HTR-8/SVneo (cell line): ENCODE results near the gene CCDC89.
"Not testable (repeated sequence)": the region's sequence is repeated elsewhere in the genome, so short reads cannot be mapped to it uniquely, and the experiment has no call there.

Source experiments
- DNase-seq: peaks from one replicate; pipeline ENCODE4 v3.0.0; 2011; ENCODE audit warnings: low spot score, mixed read lengths; ENCODE audit not compliant: insufficient read length
- FAIRE-seq: peaks from 2 replicates; lab custom pipeline; 2011; peaks lifted over from hg19 to GRCh38; lab: Jason Lieb, UNC

Gene CCDC89

DNA sequence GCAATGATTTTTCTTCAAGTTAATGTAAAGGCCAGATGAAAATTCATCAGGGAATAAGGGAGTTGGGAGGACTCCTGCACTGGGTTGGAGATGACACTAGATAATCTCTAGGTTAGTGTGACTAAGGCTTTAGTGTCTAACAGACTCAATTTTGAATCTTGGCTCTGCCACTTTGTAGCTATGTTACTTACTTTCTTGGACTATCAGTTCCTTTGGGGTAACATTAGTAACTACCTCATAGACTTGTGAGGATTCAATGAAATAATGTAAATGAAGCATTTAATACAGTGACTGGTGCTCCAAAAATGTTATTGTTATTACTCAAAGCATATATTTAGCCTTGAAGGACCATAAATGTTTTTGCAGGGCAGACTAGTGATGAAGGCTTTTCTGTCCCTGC is 9.6 kb upstream of the CCDC89 start:
- DNase-seq, result no peak
- FAIRE-seq, result no peak

DNA sequence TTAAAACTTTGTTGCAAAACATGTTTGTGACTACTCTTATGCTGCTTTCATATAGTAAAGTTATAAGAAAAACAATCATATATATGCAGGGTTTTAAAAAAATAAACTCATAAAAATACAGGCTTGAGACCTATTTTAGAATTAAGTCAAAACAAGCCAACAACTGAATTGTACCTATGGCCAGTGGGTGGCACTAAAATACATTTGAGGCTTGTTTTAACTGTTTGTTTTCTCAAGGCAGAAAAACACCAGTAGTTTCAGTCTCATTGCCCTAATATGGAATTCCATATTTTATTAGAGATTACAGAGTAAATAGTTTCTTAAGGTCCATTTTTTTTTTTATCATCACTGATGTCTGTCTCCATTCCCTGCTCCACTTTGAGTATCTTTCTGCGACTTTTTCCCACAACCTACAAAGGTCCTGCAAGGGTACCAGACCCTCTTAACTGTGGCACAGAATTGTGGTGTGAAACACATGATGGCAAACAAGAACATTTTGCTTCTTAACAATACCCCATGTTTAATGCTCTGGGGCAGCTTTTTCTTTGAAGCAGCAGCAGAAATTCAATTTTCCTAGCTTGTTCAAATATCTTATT is 8.5 kb upstream of the CCDC89 start:
- no peak for FAIRE-seq
- DNase-seq, result peak; percentile 43

DNA sequence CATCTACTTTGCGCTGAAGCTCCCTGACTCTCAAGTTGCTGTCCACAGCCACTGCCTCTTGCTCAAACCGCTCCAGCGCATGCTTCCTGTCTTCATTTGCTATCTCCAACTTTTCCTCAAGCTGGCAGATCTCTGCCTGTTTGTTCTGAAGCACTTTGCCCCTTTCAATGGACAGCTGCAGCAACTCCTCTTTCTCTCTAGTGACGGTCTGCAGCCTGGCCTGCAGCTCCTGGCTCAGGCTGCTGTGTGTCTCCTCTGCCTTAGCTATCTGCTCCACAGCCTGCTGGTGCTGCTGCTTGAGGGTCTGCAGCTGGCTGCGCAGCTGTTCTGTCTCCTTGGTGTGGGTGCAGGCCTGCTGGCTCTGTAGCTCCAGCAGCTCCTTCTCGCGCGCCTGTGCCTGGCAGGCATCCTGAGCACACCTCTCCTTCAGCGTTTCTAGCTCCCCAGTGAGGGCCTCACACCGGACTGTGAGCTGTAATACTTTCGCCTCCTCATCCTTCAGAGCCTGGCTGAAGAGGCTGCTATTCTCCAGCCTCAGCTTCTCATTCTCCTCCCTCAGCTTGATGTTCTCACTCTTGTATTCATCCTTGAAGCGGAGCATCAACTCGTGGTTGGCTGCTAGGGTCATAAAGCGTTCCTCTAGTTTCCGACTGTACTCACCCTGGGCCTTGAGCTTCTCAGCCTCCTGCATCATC is 723 bp downstream of the CCDC89 start:
- no peak for DNase-seq
- no peak for FAIRE-seq

DNA sequence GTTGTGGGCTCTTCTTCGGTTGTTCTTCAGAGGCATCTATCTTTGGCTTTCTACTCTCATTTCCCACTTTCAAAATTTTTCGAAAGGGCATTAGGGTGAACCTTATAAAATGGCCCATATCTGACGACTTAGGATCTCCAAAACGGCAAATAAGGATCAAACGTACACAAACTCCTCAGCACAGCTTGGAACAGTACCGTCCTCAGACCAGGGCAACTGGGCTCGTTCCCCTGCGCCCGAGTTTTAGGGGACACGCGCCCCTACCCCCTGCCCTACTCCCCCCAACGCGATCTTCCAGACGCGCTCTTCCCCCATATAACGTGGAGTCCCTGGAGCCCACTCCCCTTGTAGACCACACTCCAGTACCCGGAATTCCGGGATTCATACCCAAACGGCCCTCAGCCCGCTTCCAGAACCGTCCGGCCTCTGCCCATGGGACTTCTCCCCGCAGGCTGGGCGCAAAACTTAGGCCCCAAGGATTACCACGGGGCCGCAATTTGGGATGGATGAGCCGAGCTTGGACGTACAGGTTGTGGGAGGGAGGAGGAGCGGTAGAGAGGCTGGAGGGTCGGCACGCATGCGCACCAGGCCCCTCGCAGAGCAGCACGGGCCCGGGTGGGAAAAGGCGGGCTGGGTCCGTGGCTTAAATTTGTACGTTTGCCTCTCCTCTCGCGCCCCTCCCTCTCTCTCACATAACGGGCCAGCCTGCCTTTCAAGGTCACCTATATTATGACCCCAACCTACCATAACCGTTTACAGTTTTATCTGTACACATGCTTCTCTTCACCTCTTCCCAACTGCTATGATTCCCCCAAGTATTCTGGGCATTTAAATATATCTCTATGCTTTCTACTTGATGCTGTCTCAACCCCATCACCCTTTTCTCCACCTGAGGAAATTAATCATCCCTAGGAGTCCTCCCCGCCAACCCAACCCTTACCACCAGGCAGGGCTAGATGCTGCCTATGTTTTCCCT is 3.4 kb downstream of the CCDC89 start:
- DNase-seq (no peak), FAIRE-seq (no peak)

DNA sequence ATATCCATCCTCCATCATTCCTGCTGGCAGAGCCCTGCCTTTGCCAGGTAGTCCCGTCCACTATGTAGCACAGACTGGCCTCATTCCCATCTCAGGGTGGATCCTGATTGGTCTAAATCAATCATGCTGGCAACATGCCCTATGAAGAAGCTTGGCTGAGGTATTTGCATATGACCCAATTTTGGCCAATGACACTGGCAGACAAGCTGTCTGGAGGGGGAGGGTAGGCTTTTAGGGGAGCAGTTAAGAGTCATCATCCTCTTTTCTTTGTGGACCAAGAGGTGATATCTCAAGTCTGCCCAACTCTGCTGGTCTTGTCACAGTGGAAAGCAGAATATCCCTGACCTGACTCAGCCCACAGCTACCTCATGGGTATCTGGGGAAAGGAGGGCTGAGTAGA is 5.1 kb downstream of the CCDC89 start:
- DNase-seq (no peak), FAIRE-seq (no peak)

DNA sequence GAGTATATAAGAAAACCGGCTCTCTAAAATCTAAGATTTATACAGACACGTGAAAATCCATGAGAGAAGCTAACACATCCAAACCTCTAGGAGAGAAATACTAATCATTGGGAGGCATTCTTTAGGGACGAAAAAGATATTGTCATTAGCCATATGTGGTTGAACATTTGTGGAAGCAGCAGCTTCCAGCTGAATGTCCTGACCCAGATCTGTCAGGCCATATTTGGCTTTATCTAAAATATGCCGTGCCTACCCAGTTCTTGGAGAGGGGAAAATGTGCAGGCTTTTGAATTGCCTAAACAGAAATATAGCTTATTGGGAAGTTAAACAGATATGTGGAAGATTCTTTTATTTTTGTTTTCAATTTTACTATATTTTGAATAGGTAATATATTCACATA is 6.4 kb downstream of the CCDC89 start:
- DNase-seq (no peak), FAIRE-seq (no peak)

DNA sequence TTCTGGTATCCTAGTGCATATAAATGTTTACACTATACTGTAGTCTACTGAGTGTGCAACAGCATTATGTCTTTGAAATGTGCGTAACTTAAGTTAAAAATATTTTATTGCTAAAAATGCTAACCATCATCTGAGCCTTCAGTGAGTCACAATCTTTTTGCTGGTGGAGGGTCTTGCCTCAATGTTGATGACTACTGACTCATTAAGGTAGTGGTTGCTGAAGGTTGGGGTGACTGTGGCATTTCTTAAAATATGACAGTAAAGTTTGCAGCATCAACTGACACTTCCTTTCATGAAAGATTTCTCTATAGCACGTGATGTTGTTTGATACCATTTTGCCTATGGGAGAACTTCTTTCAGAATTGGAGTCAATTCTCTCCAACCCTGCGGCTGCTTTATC is 12.6 kb downstream of the CCDC89 start:
- FAIRE-seq (no peak), DNase-seq (no peak)

DNA sequence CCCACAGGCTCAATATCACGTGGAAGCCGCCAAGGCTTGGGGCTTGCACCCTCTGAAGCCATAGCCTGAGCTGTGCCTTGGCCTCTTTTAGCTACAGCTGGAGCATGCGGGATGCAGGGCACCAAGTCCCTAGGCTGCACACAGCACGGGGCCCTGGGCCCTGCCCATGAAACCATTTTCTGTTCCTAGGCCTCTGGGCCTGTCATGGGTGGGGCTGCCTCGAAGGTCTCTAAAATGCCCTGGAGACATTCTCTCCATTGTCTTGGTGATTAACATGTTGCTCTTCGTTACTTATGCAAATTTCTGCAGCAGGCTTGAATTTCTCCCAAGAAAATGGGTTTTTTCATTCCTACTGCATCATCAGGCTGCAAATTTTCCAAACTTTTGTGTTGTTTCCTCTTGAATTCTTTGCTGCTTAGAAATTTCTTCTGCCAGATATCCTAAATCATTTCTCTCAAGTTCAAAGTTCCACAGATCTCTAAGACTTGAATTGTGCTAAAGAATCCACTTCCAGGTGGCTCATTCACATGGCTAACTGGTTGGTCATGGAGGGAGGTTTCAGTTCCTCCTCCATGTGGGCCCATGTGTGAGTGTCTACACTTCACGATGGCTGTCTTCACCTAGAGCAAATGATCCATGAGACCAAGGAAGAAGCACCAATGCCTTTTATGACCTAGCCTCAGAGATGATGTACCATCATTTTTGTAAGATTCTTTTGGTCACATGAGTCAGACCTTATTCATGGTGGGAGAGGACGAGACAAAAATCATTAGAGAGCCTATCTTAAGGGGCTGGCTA is 13.7 kb downstream of the CCDC89 start:
- FAIRE-seq (no peak), DNase-seq (no peak)

DNA sequence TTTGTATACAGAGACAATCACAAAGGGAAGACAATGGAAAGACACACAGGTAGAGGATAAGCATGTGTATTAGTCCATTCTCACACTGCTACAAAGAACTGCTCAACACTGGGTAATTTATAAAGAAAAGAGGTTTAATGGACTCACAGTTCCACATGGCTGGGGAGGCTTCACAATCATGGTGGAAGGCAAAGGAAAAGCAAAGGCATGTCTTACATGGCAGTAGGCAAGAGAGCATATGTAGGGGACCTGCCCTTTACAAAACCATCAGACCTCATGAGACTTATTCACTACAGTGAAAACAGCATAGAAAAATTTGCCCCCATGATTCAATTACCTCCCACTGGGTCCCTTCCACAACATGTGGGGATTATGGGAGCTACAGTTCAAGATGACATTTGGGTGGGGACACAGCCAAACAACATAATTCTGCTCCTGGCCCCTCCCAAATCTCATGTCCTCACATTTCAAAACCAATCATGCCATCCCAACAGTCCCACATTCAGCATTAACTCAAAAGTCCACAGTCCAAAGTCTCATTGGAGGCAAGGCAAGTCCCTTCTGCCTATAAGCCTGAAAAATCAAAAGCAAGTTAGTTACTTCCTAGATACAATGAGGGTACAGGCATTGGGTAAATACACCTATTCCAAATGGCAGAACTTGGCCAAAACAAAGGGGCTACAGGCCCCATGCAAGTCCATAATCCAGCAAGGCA is 14.9 kb downstream of the CCDC89 start:
- not testable (repeated sequence) for FAIRE-seq, DNase-seq

DNA sequence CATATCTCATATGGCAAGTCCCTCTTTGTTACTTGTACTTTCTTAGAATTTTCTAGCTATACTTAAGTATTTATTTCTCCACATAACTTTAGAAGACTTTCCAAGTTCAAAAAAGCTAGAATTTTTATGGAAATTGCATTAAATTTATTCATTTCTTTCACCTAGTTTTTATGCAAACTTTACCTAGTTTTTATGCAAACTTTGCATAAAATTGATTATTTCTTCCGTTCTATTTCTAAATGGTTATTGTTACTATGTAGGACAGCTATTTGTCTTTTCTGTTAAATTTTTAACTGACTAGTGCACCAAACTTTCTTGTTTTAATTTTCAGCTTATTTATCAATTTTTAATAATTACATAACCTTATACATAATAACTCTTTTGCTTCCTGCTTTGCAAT is 17.8 kb downstream of the CCDC89 start:
- FAIRE-seq (no peak), DNase-seq (no peak)

DNA sequence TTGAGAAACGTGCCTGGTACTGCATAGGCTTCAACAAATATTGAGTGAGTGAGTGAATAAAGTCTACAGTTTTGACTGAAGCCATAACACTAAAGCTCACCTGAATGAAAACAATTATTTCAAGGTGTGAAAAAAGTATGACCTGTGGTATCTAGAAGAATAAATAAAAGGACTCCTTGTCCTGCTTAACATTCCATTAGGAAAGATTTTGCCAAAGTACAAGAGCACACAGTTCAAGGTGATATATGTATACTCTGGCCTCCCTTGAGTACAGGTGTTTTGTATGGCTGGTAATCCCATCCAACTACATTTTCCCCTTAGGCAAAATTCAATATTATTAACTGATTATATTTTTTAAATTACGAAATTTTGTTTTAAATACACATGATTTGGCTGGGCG is 19.3 kb downstream of the CCDC89 start:
- DNase-seq, result no peak
- no peak for FAIRE-seq

DNA sequence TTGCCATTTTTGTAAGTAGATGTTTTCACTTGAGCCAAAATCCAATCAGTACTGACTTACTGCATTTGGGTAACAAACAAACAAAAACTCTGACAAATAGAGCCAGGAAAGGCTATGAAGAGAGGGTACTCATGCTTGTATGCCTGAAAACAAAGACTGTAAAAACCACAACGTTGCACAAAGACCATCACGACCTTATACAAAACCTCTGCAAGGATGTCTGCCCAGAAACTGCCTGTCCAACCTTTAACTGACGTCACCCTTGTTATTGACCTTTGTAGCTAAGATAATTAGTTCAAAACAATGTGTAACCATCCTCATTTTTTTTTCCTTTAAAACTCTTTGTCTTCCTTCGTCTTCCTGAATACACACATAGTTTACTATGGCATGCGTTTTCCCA is 20.3 kb downstream of the CCDC89 start:
- FAIRE-seq, result no peak
- DNase-seq, result no peak

DNA sequence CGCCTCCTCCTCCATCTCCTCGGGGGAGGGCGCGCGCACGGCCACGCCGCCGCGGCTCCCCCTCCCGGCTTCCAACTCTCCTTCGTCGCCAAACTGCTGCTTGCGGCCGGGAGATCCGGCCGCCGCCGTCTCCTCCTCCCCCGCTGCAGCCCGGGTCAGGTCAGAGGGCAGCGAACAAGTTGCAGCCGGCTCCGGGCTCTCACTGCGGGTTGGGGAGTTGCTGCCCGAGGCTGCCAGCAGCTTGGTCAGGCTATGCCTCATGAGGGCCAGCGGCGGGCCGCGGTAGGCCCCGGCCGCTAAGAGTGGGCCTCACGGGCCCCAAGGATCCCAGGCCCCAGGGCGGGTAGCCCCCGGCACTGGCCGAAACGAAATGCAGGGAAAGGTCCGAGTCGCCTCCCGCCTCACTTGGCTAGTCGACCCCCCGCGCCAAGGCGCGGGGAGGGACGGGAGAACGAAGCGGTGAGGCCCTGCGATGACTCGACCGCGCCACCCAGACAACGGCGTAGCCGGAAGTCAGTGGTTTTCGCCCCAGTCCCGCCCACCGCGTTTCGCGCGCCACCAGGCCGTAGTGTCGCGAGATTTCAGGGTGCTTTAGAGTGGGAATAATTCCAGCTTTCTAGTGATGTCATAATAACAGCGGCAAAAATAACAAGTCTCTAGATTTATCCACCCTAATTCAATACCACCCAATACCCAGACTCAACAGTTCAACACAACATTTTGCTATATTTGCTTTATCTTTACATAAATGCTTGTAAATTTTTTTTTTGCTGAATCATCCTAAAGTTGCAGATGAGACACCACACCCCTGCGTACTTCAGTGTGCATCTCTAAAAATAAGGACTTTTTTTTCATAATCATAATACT is 21.1 kb downstream of the CCDC89 start, which contains the start of gene CREBZF:
Gene CREBZF, minus strand, starts transcription at position 515 of the 867 bp plus-strand sequence. Its CDS starts 254 bp downstream, at position 261.
- FAIRE-seq (peak; percentile 95), DNase-seq (peak; percentile 96)

DNA sequence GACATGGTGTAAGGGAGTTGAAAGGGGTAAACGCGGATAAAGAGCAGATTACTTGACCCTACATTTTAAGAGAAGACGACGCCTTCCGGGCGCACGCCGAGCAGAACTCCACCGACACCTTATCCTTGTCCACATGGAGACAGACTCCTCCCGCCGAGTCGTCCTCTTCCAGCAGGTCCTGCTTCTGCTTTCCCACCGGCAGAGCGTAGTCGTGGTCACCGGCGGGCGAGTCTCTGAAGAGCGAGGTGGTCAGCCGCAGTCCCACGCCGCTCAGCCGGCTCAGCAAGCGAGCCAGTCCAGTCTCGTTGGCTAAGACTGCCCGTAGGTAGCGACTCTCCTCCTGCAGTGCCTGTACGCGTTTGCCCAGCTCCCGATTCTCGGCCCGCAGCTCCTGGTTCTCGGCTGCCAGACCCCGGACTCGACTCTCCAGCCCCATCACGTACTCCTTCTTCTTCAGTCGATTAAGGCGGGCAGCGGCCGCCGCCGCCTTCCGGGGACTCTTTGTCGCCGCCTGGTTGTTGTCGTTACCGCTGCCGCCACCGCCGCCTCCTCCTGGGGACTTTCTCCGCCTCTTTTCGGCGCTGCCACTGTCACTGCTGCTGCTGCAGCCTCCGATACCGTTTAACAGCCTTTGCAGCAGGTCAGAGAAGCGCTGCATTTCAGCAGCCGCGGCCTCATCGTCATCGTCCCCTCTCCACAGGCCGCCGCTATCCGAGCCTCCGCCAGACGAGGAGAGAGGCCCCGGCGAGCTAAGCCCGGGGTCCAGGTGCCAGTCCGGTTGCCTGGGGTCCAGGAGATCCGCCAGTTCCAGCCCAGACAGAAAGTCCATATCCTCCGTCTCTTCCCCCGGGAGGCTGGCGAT is 22.0 kb downstream of the CCDC89 start:
- peak; percentile 31 for FAIRE-seq
- peak; percentile 58 for DNase-seq

DNA sequence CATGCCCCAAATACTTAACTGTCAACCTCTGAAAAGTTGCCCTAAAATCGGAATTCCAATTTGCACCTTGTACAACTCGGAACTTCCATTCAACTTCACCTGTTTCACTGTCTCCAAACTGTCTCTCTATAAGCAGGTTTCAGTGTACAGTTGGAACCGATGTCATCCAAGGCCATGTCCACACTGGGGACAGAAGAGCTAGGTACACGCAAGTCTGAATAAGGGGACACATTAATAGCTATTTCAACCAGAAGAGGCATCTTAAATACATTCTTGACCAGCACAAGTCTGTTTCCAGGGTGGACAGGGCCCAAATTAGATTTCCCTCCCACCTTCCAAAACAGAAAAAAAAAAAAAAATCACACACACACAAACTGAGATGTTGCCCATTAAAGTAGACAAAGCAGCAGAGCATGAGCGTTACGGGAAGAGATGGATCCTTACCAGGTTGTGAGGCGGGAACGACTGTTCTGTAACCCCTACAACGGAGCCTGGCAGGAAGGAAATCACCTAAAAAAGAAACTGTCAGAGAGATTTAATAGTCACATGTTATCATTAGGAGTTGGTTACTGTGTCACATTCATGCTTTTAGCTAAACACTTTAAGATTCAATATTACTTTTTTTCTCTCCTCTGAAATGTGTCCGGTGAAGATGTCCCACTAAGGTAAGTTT is 22.8 kb downstream of the CCDC89 start:
- peak; percentile 23 for FAIRE-seq
- no peak for DNase-seq

DNA sequence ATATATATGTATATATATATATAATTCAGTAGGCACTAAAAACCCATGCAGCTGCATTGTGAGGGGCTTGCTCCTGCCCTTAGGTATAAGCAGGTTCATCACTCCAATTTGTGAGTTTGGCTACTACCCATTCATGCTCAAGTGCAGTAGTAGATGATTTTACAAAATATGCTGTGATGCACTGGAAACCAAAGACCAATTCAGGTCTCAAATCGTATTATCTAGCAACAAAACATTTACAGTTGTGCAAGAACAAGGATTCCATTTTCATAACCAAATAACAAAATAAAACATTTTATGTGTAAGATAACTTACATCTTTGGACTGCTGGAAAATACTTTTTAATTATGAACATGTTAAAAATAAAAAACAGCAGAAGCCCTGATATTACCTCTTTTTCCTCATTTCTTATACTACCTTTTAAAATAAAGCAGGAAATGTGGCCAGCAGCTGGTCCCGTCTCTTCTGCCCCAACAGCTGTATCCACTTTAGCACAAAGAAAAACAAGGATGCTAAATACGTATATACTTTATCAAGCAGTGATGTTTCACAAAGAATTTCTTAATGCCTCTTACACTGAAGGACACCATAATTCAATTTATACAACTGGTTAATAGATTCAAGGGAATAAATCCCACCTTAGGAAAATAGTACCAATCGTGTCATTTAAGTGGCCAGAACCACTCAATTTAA is 23.9 kb downstream of the CCDC89 start:
- FAIRE-seq (no peak), DNase-seq (no peak)

DNA sequence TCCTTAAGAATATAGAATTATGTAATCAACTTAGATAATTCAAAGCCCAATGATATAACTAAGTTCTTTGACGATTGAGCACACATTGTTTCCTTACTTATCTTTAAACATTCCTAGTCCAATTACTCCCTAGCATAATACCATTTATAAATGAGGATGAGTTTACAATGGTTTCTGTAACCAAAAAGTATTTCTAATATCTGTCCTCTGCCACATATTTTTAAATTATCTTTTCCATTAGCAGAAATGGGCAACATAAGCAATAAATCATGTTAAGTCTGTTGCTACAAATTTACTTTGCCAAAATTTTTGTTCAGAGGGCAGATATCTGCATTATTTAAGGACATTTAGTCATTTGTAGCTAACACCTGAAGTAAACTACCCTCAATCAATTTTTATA is 27.8 kb downstream of the CCDC89 start:
- DNase-seq (no peak), FAIRE-seq (no peak)
